IPS DF 4.7 (cell line): ENCODE data around the gene TRERF1.
"Not testable (repeated sequence)": the region's sequence is repeated elsewhere in the genome, so short reads cannot be mapped to it uniquely, and the experiment has no call there.

Experiments
- DNase-seq: peaks from one replicate; pipeline ENCODE4 v3.0.0-alpha.2; 2013; ENCODE audit warnings: low spot score; ENCODE audit errors: extremely low read depth

Gene TRERF1

DNA sequence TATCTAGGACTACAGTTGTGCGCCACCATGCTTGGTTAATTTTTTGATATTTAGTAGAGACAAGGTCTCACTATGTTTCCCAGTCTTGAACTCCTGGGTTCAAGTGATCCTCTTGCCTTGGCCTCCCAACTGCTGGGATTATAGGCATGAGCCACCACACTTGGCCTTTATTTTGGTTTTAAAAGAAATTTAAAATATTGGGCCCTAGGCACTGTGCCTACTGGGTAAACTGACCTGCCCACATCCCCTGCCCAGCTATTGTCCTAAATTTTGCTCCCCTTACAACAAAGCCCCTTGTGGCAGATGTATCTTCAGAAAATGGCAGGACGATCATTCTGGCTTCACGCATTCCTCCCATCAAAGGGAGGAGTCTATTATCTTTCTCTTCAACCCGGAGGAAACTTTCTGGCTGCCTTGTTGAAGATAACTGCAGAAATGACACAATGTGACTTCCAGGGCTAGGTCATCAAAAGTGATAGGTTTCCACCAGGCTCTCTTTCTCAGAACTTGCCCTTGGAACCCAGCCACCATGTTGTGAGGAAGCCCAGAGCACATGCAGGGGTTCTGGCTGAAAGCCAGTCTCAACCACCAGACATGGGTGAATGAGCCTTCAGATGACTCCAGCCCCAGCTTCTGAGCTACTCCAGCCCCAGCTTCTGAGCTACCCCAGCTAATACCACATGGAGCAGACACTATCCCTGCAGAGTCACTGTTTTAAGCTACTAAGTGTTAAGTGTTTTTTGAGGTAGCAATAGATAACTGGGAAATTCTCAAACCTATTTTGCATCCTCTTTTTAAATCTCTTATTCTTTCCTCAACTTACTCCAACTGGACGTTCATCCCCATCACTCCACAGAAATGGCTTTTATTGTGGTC is 252.4 kb downstream of the TRERF1 start:
- DNase-seq, result no peak

DNA sequence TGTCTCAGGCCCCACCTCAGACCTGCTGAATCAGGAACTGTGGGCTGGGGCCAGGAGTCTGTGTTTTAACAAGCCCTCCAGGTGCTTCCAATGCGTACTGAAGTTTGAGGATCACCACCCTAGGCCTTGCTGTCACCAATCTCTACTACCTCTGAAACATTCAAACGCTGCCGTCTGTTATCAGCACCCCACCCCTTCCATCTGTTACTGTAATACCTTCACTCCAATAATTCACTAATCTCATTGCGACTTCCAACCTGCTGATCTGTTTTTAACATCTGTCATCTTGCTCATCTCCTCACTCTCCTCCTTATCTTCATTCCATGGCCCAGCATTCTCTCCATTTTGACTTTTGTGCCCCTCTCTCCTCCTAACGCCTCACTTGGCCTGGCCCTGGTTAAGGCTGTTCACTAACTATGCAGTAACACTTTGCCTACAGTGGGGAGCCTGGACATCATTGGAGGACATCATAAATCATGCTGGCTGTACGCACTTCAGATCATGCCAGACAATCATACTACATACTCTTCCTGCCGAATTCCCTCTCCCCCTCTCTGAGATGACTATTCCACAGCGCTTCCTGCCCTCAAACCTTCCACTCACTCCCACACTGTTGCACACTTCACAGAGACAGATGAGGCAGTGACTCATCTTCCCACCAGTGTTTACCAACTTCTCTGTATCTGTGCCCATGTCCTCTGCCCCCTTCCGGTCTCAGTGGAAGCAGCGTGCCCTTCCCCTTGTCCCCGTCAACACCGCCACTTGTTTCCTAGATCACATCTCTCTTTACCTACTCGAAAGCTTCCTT is 254.0 kb downstream of the TRERF1 start:
- no peak for DNase-seq

DNA sequence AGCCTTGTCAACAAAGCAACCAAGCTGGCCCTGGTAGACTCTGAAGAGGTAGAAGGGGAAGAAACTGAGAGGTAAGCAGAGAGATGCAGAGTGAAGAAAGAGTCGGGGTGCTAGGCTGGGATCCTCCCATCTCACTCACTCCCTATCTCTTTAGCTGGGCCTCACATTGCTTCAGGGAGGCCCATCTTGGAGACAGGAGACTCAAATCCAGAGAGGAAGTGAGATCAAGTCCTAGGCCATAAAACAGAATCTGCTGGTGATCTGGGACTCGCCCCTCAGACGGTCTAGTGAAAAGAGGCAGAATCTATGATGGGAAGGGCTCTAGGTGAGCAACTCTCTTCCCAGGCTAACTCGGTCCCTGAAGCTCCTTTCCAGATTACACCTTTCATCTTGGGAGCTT is 256.3 kb downstream of the TRERF1 start:
- no peak for DNase-seq

DNA sequence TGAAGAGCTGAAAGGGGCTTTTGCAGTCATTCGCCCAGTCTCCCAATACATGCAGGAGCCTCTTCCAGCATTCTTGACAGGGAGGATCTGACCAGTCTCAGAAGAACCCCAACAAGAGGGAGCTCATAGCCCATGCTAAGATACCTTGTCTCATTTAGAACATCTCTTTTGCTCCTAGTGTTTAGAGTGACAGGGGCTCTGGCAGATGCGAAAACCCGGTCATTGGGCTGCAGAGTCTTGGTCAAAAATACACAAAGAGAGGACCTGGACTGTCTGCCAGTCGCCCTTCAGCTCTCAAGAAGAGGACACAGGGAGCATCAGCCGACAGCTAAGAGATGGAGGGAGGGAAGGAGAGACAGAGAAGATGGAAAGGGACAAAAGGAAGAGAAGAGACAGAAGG is 257.7 kb downstream of the TRERF1 start:
- DNase-seq, result no peak

DNA sequence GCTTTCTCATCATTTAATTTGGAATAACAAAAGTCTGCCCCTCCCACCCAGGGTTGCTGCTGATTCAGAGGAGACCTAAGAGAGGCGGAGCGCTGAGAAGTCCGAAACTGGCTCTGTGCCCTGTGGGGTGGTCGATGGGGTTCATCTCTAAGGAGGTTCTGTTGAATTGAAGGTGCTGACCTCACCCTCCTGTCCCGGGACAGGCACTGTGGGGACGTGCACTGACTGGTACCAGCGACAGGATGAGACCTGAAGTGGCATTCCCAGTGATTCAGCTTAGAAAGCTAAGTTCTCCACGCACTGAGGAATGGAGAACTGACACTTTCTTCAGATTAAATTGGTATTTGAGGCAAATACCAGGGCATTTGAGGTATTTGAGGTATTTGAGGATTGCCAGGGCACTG is 258.2 kb downstream of the TRERF1 start:
- no peak for DNase-seq

DNA sequence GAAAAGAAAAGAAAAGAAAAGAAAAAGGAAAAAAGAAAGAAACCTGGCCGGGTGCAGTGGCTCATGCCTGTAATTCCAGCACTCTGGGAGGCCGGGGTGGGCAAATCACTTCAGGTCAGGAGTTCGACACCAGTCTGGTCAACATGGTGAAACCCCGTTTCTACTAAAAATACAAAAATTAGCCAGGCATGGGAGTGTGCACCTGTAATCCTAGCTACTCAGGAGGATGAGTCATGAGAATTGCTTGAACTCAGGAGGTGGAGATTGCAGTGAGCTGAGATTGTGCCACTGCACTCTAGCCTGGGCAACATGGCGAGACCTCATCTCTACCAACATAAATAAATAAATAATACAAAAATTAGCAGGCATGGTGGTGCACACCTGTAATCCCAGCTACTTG is 259.3 kb downstream of the TRERF1 start:
- DNase-seq, result not testable (repeated sequence)

DNA sequence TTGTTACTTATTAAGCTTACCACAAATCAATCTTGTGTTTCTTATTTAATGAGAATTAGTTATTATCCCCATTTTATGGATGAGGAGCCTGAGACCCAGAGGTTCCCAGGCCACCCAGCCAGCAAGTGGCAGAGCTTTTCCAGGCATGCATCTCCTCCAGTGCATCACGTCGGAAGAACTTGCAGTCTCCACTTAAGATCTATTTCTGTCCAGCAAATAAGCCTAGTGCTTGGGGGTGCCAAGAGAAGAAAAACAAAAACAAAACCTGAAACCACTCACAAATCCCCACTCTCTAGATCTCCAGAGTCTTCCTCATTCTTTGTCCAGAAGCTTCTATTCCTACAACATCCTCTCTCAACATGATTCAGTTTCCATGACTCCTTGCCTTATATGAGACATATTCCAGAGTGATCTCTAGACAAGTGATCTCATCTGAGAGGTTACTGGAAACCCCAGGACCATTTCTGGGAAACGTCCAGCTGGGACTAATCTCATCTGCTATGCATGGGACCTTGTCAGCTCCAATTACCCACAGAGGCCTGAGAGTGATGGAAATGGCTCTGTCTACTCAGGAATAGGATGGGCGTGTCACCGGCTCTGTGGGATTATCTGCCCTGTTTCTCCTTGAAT is 261.1 kb downstream of the TRERF1 start:
- DNase-seq, result no peak

DNA sequence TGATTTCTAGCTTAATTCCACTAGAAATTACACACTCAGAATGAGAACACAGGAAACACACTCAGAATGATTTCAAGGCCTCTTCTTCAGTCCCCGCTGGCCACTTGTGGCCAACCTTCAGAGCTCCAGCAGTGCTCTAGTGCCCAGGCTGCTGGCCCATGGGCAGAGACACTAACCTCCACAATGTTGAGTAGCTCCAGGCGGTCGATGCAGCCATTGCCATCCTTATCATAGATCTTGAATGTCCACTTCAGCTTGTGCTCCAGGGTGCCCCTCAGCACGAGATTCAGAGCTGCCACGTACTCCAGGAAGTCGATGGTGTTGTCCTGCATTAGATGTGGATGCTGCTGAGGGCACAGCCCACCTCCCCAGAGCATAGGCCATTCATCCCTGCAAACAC is 263.3 kb downstream of the TRERF1 start:
- DNase-seq, result no peak

DNA sequence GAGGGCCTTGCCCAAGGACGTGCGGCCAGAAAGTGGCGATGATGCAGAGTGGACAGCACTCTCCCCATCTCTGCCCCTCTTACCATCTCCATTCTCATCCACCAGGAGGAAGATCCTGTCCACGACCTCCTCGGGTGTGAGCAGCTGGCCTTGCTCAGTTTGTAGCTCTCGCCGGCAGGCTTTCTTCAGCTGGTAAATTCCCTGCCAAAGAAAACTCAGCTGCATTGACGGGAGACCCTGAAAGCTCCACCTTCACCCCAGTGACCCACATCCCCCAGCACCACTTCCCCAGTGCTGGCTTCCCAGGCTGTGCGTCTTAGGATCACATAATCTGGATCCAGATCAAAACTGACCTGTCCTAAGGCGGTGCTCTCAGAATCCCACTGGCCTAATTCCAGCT is 266.1 kb downstream of the TRERF1 start:
- no peak for DNase-seq

DNA sequence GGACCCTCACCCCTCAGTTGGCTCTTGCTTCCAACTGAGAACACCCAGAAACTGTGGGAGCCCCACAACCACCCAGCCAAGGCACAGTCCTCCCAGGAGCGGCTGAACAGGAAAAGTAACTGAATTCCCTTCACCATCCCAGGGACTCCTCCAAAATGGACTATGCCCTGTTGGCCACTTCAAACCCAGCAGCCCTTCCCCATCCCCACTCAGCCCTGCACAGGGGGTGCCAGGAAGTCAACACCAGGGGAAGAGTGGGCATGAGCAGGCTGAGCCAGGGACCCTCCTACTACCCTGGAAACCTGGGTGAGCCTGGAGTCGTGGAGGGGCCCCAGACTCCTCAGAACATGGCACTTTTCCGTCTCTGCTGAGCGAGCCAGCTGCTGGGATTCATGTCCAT is 267.3 kb downstream of the TRERF1 start:
- no peak for DNase-seq

DNA sequence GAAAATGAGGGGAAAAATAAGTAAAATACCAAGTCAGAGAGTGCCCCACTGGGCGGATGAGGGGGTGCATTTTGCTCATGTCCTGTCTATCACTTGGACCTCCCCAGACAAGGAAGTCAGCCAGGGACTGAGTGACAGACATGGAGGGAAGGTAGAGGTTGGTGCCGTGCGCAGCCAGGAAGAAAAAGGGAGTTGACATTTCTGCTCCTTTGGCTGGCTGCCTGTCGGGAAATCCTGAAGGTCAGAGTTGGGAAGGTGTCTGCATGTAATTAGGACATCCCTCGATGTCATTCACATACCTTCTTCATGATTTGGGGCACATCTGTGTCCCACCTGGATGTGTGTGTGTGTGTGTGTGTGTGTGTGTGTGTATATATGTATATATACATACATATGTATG is 269.6 kb downstream of the TRERF1 start:
- no peak for DNase-seq

DNA sequence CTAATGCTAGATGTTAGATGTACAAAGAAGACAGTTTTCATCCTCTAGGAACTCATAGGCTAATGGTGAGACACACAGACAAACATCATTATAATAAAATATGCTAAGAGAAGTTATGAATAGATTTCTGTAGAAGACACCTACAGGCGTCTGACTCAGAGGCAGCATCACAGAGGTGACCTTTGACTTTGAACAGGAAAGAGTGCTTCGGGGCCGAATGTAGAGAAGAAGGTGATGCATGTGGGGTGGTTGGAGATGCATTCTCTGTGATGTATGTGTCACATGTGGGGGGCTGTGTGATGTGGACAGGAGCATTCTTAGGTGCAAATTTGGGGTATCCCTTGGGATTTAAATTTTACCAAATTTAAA is 271.8 kb downstream of the TRERF1 start:
- DNase-seq, result no peak

DNA sequence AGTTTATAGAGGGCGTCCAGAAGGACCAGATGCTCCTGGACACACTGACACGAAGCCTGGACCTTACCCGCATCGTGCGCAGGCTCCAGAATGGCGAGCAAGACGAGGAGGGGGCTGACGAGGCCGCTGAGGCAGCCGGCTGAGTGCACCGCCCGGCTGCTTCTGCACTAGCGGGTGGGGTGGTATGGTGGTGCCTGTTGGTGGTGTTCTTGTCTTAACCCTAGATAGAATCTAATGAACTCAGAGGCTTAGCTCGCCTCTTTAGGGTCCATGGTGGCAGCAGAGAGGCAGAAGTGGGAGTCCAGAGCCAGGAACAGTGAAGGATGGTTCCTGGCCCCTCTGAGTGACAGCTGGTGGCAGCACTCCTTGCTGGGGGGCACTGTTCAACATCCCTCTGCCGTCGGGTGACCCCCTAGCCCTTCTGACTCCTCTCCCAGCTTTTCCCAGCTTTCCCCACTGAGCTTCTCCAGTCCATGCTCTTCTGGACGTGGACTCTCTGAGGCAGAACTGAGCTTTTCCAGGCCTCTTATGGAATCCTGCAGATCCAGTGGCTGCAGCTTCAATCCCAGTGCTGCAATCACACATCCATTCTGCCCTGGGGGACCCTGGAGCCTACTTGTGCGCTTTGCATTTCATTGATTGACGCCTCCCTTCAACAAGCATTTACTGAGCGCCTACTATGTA is 272.3 kb downstream of the TRERF1 start:
- no peak for DNase-seq

DNA sequence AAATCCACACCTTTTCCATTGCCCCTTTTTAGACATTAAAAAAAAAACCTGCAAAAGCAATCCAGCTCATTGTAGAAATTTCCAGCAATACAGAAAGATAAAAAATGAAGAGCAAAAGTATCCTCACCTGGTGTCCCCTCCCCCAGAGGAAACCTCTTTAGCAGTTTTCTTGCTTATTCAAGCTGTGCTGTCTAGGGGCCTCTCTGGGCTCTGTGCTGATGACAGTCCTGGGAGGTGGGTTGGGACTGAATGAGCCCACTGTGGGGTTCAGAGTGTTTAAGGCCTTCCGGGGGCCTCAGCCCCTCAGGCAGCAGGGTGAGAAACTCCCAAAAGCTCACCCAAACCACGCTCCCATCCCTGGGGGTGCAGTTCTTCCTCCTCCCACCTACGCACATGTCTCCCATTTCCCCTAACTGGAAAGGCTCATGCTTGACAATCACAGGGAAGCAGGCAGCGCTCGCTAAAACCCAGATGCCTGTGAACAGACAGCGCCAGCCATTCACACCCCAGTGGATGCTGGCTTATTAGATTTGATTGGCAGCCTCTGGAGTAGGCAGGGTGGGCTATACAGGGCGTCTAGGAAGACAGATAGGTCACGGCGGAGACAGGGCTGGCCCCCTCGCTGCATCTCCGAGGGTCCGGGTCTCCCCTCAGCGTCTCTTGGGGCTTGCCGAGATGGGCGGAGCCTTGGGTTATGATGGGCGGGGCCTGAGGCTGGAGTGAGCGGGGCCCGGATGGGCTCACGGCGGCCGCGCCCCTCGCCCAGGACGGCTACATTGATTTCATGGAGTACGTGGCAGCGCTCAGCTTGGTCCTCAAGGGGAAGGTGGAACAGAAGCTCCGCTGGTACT is 274.0 kb downstream of the TRERF1 start:
- no peak for DNase-seq

DNA sequence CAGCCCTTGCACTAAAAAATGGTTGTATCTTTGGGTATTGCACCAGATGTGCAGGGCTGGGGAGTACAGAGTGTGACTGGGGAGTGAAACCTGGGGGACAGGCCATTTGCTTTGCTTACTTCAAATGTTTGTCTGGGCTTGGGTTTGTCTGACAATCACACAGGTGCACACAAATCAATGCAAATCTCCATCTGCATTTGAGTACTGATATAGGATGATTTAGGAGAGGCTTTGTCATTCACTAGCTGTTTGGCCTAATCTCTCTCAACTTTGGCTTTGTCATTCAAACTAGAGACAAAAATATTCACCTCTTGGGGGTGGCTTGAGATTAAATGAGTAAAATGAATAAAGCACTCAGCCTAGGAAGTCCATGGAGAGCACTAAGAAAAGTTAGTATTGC is 274.7 kb downstream of the TRERF1 start:
- DNase-seq, result no peak

DNA sequence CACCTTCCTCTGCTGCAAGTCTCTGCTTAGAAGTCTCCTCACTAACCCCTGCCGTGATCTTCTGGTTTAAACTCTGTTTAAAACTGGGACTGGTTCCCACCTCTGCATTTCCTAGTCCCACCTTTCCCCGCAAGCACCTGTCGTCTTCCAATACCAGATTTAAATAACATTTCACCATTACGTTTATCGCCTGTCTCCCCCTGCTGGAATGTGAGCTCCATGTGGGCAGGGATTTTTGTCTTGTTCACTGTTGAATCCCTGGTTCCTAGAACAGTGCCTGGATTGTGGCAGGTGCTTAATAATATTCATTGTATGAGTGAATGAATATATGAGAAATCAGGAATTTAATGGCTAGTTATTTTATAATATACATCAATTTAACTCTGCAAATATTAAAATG is 275.9 kb downstream of the TRERF1 start:
- no peak for DNase-seq
